Mucosa of rectum (tissue), 2 donors: ENCODE results near the gene PPTC7.
A peak's percentile ranks its signal among the peaks of the same experiment; 100 is the strongest.
"Not testable (repeated sequence)": the region's sequence is repeated elsewhere in the genome, so short reads cannot be mapped to it uniquely, and the experiment has no call there.

Experiments
- H3K27ac ChIP-seq, 2 donors: one replicate each; pipeline ENCODE4 v1.7.0; 2013; ENCODE audit warnings: inconsistent platforms in 2 of 2, low read depth in 2 of 2, low read length in 2 of 2
- H3K27me3 ChIP-seq, 2 donors: one replicate each; pipeline ENCODE4 v1.7.0; 2013; ENCODE audit warnings: low read length in 2 of 2; ENCODE audit not compliant: control insufficient read depth in 2 of 2, insufficient read depth in 2 of 2
- H3K36me3 ChIP-seq, 2 donors: one replicate each; pipeline ENCODE4 v1.7.0; 2013; ENCODE audit warnings: low read length in 2 of 2; ENCODE audit not compliant: control insufficient read depth in 2 of 2, insufficient read depth in 2 of 2
- H3K4me1 ChIP-seq, 2 donors: one replicate each; pipeline ENCODE4 v1.7.0; 2013; ENCODE audit warnings: low read length in 2 of 2, mild to moderate bottlenecking in 1 of 2; ENCODE audit not compliant: control insufficient read depth in 2 of 2, insufficient read depth in 2 of 2
- H3K4me3 ChIP-seq, 2 donors: one replicate each; pipeline ENCODE4 v1.7.0; 2013; ENCODE audit warnings: low read length in 2 of 2
- H3K9ac ChIP-seq, 2 donors: one replicate each; pipeline ENCODE4 v1.7.0; 2013; ENCODE audit warnings: low read length in 2 of 2, low read depth in 1 of 2, mild to moderate bottlenecking in 1 of 2
- H3K9me3 ChIP-seq, 2 donors: one replicate each; pipeline ENCODE4 v1.7.0; 2013; ENCODE audit warnings: low read length in 2 of 2; ENCODE audit not compliant: control insufficient read depth in 2 of 2
- donor health status: healthy.
- donor health status: Normal muscosa, but diverticular disease.

Gene PPTC7

GRCh38 chr12:110587102-110587501 lies 4.0 kb upstream of the PPTC7 start:
- H3K4me1 ChIP-seq, result peaks cover 21 to 33% of the 10 kb centered on the region in 2 donors
- not testable (repeated sequence) for H3K27ac ChIP-seq

DNA sequence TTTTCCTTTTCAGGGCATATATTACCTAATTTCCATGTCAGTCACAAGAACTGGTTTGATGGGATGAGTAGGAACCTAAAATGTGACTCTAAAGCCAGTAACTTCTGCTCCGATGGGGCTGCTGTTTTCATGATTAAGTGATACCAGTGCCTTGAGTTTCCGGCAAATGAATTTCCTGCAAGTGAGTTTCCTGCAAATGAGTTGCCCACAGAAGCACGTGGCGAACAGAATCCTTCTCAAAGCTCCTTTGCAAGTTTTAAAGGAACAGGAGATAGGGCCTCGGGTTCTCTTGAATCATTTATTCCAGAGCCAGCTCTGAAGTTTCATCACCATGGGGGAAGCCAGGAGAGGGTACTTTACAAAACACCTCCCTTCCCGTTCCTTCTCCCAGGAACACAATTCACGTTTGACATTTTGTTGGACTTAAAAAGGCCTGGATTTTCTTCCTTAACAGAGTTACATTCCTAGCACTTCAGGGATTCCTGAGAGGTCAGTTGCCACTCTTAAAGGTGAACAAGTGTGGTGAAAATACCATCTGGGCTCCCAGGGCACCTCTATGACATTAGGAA lies 2.2 kb upstream of the PPTC7 start:
- H3K27me3 ChIP-seq, result no peaks in the 10 kb centered on the region
- H3K36me3 ChIP-seq, result no peaks in the 10 kb centered on the region
- peaks cover 15 to 25% of the 10 kb centered on the region in 2 donors for H3K4me1 ChIP-seq
- no peaks in the 10 kb centered on the region for H3K9me3 ChIP-seq
- no peak overlapping the region for H3K9ac ChIP-seq
- peak overlapping the region; percentile 15 to 32 for H3K27ac ChIP-seq
- no peak overlapping the region for H3K4me3 ChIP-seq

More at GRCh38 chr12:110587102-110587501, 4.0 kb upstream of the PPTC7 start:
- H3K27me3 ChIP-seq, H3K36me3 ChIP-seq, H3K4me3 ChIP-seq, H3K9ac ChIP-seq, H3K9me3 ChIP-seq: not testable (repeated sequence)

DNA sequence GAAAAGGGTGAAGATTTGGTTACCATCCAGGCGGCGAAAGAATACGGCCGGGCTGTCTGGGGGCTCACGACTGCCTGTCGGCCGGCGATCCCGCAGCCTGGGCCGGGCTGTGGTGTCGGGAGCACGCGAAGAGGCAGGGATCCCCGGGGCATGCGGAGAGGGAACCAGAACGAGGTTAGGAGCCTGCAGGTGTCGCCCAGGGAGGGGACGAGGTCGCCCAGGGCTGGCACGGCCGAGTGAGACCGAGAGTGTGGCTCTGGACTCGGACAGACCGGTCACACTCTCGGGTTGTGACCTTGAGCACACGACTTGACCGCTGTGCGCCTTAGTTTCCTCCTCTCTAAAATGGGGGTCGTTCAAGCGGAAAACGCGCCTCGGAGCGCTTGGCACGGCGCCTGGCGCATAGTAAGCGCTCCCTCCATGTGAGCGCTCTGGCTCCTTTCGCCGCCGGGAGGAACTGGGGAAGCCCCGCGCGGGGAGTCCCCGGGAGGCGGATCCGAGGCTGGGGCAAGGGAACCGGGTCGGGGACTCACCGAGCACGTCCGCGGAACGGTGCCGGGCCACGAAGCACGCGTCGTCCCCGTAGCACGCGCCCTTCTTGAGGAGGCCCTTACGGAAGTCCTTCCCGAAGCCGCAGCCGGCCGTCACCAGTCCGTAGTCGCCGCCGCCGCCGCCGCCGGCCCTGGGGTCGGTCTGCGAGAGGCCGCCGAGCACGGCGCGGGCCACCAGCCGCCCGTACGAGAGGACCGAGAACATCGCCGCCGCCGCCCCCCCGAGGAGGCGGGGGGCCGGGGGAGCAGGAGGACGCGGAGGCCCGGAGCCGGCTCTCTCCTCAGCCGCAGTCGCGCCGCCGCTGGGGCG lies 612 bp downstream of the PPTC7 start:
- H3K9ac ChIP-seq, result peak overlapping the region; percentile 98 to 99
- H3K36me3 ChIP-seq, result no peaks in the 10 kb centered on the region
- H3K4me3 ChIP-seq, result peak overlapping the region; percentile 97 to 99
- peaks cover 32 to 47% of the 10 kb centered on the region in 2 donors for H3K4me1 ChIP-seq
- no peaks in the 10 kb centered on the region for H3K27me3 ChIP-seq
- H3K27ac ChIP-seq, result peak overlapping the region; percentile 90 to 93
- no peaks in the 10 kb centered on the region for H3K9me3 ChIP-seq

DNA sequence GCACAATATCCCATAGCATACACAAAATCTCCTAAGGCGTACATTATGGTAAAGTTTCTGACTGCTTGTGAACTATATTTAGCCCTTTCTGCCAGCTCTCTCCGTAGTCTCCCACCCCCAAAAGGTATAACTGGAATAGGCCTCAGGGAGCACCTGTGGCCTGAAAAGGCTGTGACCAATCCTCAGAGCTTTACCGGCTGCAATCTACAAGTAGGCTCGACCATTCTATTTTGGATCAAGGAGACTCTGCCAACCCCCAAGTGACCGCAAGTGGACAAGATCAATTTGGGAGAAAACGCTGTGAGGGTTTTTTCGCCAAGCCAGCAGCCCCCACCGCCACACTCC lies 1.2 kb downstream of the PPTC7 start:
- no peaks in the 10 kb centered on the region for H3K36me3 ChIP-seq
- peak overlapping the region; percentile 98 to 99 for H3K9ac ChIP-seq
- peak overlapping the region; percentile 90 to 93 for H3K27ac ChIP-seq
- H3K4me1 ChIP-seq, result peaks cover 33 to 52% of the 10 kb centered on the region in 2 donors
- peak overlapping the region; percentile 97 to 99 for H3K4me3 ChIP-seq
- no peaks in the 10 kb centered on the region for H3K27me3 ChIP-seq
- no peaks in the 10 kb centered on the region for H3K9me3 ChIP-seq

GRCh38 chr12:110579535-110580253 lies 3.4 kb downstream of the PPTC7 start:
- Histone ChIP-seq H3K9ac (peak overlapping the region in 1 of 2 donors; percentile 5), H3K4me1 (peaks cover 40 to 60% of the 10 kb centered on the region in 2 donors), H3K27me3 (no peaks in the 10 kb centered on the region), H3K4me3 (peak overlapping the region in 1 of 2 donors; percentile 38), H3K9me3 (no peaks in the 10 kb centered on the region), H3K36me3 (no peaks in the 10 kb centered on the region), H3K27ac (peak overlapping the region; percentile 95 to 99)

GRCh38 chr12:110578694-110579534 lies 4.2 kb downstream of the PPTC7 start:
- peak overlapping the region in 1 of 2 donors; percentile 64 for H3K4me3 ChIP-seq
- peak overlapping the region; percentile 60 to 71 for H3K9ac ChIP-seq
- H3K4me1 ChIP-seq, result peaks cover 46 to 61% of the 10 kb centered on the region in 2 donors
- H3K27me3 ChIP-seq, result no peaks in the 10 kb centered on the region
- no peaks in the 10 kb centered on the region for H3K36me3 ChIP-seq
- H3K27ac ChIP-seq, result peak overlapping the region; percentile 95 to 99
- H3K9me3 ChIP-seq, result no peaks in the 10 kb centered on the region

DNA sequence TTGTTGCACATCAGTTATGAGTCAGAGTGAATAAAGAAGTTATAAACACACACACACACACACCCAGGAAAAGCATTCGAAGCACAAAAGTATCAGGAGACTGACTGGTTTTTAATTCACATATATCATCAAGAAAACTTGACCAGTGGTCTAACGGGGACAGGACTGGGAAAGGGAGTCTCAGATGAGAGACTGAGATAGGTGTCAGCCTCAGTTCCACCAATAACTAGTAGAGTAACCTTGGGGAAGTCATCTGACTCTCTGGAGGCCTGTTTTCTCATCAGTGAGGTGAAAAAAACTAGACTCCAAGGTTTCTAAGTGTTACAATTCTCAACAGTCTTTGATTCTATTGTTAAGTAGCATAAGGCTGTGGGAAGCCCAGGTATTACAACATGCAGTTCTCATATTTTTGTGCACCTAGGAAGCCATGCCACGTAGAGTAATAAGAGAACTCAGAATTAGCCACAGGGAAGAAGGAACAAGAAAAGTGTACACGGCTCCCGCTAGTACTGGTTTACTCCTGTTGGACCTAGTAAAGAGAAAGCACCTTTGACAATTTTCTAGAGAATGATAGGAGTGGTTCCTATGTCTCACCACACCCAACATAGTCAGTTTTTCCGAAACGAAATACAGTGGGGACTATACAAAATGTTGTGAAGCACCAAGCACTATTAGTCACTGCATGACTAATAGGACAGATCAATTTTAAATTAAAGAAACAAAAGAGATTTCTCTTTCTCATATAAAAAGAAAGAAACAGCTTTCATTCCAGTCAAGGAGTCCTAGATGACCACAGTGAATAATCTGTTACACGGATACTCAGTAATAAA lies 5.0 kb downstream of the PPTC7 start:
- Histone ChIP-seq H3K9ac (peak overlapping the region; percentile 60 to 71), H3K4me3 (peak overlapping the region; percentile 50 to 64), H3K27me3 (no peaks in the 10 kb centered on the region), H3K4me1 (peaks cover 43 to 55% of the 10 kb centered on the region in 2 donors), H3K27ac (peak overlapping the region; percentile 95 to 99), H3K36me3 (no peaks in the 10 kb centered on the region), H3K9me3 (no peaks in the 10 kb centered on the region)

DNA sequence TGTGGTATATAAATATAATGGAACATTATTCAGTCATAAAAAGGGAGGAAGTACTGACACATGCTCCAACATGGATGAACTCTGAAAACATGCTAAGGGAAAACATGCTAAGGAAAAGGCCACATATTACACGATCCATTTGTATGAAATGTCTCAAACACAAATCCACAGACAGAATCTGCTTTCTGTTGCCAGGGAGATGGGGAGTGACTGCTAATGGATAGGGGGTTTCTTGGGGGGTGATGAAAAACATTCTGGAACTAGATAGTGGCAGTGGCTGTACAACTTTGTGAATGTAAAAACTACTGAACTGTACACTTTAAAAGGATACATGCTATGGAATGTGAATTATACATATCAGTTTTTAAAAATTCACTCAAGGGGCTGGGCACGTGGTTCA lies 6.6 kb downstream of the PPTC7 start:
- Histone ChIP-seq H3K27me3 (no peaks in the 10 kb centered on the region), H3K9ac (no peak overlapping the region), H3K9me3 (peaks cover 0 to 3% of the 10 kb centered on the region in 2 donors), H3K27ac (peak overlapping the region; percentile 95 to 99), H3K4me3 (no peak overlapping the region), H3K4me1 (peaks cover 43 to 55% of the 10 kb centered on the region in 2 donors), H3K36me3 (no peaks in the 10 kb centered on the region)

GRCh38 chr12:110575326-110575725 lies 7.8 kb downstream of the PPTC7 start:
- H3K27ac ChIP-seq, result peak overlapping the region; percentile 56 to 80
- H3K4me1 ChIP-seq, result peaks cover 35 to 47% of the 10 kb centered on the region in 2 donors
- peak overlapping the region; percentile 23 to 27 for H3K4me3 ChIP-seq
- H3K36me3 ChIP-seq, result no peaks in the 10 kb centered on the region
- H3K9ac ChIP-seq, result peak overlapping the region in 1 of 2 donors; percentile 39
- H3K9me3 ChIP-seq, result peaks cover 0 to 3% of the 10 kb centered on the region in 2 donors
- H3K27me3 ChIP-seq, result no peaks in the 10 kb centered on the region
